Body of pancreas (tissue), 4 donors: ENCODE results near the gene FAM124A. TPM values are rescaled to one million over a fixed set of nuclear protein-coding genes. Genes with fewer than 3 reads are reported as not detected.

Experiments used
- ATAC-seq: fragments of 150-250 bp; one replicate; pipeline ENCODE4 v1.9.1; 2016
- DNase-seq, 4 donors: peaks; one replicate each; pipeline ENCODE4 v3.0.0-alpha.2; 2019
- H3K27ac ChIP-seq, 4 donors: fragments of 200-600 bp; sonication (generic); 1 replicate in 3 of 4; 2 replicates in 1 of 4; pipeline versions ENCODE4 v1.5.1 to v1.6.1; 2016 to 2019; ENCODE audit warnings: mild to moderate bottlenecking in 1 of 4, mixed read lengths in 1 of 4, moderate library complexity in 1 of 4
- H3K27me3 ChIP-seq, 2 donors: fragments of 200-600 bp; sonication (generic); one replicate each; pipeline ENCODE4 v1.6.0; 2016; ENCODE audit warnings: mild to moderate bottlenecking in 1 of 2
- H3K36me3 ChIP-seq, 2 donors: fragments of 200-600 bp; sonication (generic); replicated peaks in 1 of 2; 2 replicates each; pipeline ENCODE4 v1.5.1; 2016; ENCODE audit warnings: low read depth in 2 of 2; ENCODE audit not compliant: insufficient read depth in 1 of 2
- H3K4me1 ChIP-seq: fragments of 200-600 bp; sonication (generic); one replicate; pipeline ENCODE4 v1.6.0; 2016
- H3K4me3 ChIP-seq, 2 donors: fragments of 200-600 bp; sonication (generic); 1 replicate in 1 of 2; 2 replicates in 1 of 2; pipeline ENCODE4 v1.5.1; 2016 to 2019
- H3K9me3 ChIP-seq, 3 donors: fragments of 200-600 bp; sonication (generic); 1 replicate in 2 of 3; 2 replicates in 1 of 3; pipeline ENCODE4 v1.5.1; 2016
- CTCF ChIP-seq, 7 experiments: fragments of 450-650 bp in 4 of 7; fragments of 200-600 bp in 3 of 7; sonication (generic) in 3 of 7; IDR thresholded peaks; one replicate each; pipeline ENCODE4 v1.5.1; 2016 to 2019; ENCODE audit warnings: antibody characterized with exemption in 7 of 7
- POLR2A ChIP-seq, 3 donors: fragments of 450-650 bp; IDR thresholded peaks; one replicate each; pipeline ENCODE4 v1.6.1; 2016; ENCODE audit warnings: antibody characterized with exemption in 3 of 3, mild to moderate bottlenecking in 2 of 3
- WGBS, 2 donors: methylation state at CpG; one replicate each; pipeline ENCODE4 v1.1.5; 2017; 5-methylcytosine and 5-hydroxymethylcytosine counted together
- intact Hi-C: fragments of 100-400 bp; cut with DNase I; formaldehyde crosslinking; loops from one replicate; pipeline ENCODE4 v1.15.1; 2023
- total RNA-seq, 2 donors: library from RNA; depleted of rRNA; stranded (reverse); fragments of >200 nt; gene quantifications; one replicate each; pipeline ENCODE4 v1.1.0, GENCODE V29; 2016

The FAM124A gene
- total RNA-seq, 2 donors from 2014 or later, result 0.78 to 2.0 TPM

GRCh38 chr13:51262501-51263211, 40.5 kb downstream of the FAM124A start:
- Histone ChIP-seq H3K4me1 (no peaks in the 10 kb centered on the region), H3K4me3 (no peak overlapping the region), H3K27me3 (no peaks in the 10 kb centered on the region), H3K9me3 (no peaks in the 10 kb centered on the region), H3K27ac (no peak overlapping the region), H3K36me3 (no peaks in the 10 kb centered on the region)
- ATAC-seq, result no peak
- no peak for TF ChIP-seq CTCF (IDR thresholded peaks at IDR 0.05)
- no peak for TF ChIP-seq POLR2A (IDR thresholded peaks at IDR 0.05)
- DNase-seq, result no peak
- intact Hi-C loops, result no loop called here
- WGBS, 2 donors, result 85 to 88% methylated on average over 4 to 8 of the region's 8 CpGs

GRCh38 chr13:51266642-51267041, 44.4 kb downstream of the FAM124A start:
- Histone ChIP-seq H3K27me3 (no peaks in the 10 kb centered on the region), H3K4me3 (no peak overlapping the region), H3K36me3 (no peaks in the 10 kb centered on the region), H3K9me3 (no peaks in the 10 kb centered on the region), H3K27ac (no peak overlapping the region), H3K4me1 (no peaks in the 10 kb centered on the region)
- ATAC-seq (no peak), DNase-seq (no peak)
- WGBS, 2 donors, result 89 to 100% methylated on average over 1 of the region's 1 CpG
- TF ChIP-seq CTCF (IDR thresholded peaks at IDR 0.05) (no peak), POLR2A (IDR thresholded peaks at IDR 0.05) (no peak)
- intact Hi-C loops, result no loop called here

- TF ChIP-seq POLR2A (IDR thresholded peaks at IDR 0.05), result no peak
- TF ChIP-seq CTCF (IDR thresholded peaks at IDR 0.05), result no peak
- Histone ChIP-seq H3K4me3 (no peak overlapping the region), H3K36me3 (no peaks in the 10 kb centered on the region), H3K9me3 (no peaks in the 10 kb centered on the region), H3K27ac (no peak overlapping the region), H3K27me3 (no peaks in the 10 kb centered on the region), H3K4me1 (no peaks in the 10 kb centered on the region)
- WGBS, 2 donors, result 92 to 94% methylated on average over 6 of the region's 6 CpGs
- no peak for ATAC-seq
- no peak for DNase-seq
- intact Hi-C loops, result no loop called here
Observed at GRCh38 chr13:51267622-51268021, 45.4 kb downstream of the FAM124A start.

- no peak for DNase-seq
- no peak for ATAC-seq
- Histone ChIP-seq H3K36me3 (no peaks in the 10 kb centered on the region), H3K27ac (no peak overlapping the region), H3K27me3 (no peaks in the 10 kb centered on the region), H3K4me1 (no peaks in the 10 kb centered on the region), H3K4me3 (no peak overlapping the region), H3K9me3 (no peaks in the 10 kb centered on the region)
- TF ChIP-seq CTCF (IDR thresholded peaks at IDR 0.05), result no peak
- no peak for TF ChIP-seq POLR2A (IDR thresholded peaks at IDR 0.05)
- intact Hi-C loops, result no loop called here
Observed at GRCh38 chr13:51269039-51269438, 46.8 kb downstream of the FAM124A start.
